NCI-H2107 treated with DMSO at 0.1 percent for 48 hours (cell line): ENCODE measurements around the gene MDP1.
"Not testable (repeated sequence)": the region's sequence is repeated elsewhere in the genome, so short reads cannot be mapped to it uniquely, and the experiment has no call there.

ENCODE experiments used
- DNase-seq: peaks from one replicate; lab custom pipeline; 2025; ENCODE audit not compliant: unreplicated experiment; lab: John Stamatoyannopoulos, UW

The MDP1 gene

DNA sequence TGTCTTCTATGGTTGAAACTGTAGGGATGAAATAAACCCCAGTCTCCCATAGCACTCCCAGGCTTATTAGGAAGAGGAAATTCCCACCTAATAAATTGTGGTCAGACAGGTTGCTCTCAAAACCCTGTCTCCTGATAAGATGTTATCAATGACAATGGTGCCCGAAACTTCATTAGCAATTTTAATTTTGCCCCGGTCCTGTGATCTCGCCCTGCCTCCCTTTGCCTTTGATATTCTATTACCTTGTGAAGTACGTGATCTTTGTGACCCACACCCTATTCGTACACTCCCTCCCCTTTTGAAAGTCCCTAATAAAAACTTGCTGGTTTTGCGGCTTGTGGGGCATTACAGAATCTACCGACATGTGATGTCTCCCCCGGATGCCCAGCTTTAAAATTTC is 13.3 kb downstream of the MDP1 start:
- not testable (repeated sequence) for DNase-seq

DNA sequence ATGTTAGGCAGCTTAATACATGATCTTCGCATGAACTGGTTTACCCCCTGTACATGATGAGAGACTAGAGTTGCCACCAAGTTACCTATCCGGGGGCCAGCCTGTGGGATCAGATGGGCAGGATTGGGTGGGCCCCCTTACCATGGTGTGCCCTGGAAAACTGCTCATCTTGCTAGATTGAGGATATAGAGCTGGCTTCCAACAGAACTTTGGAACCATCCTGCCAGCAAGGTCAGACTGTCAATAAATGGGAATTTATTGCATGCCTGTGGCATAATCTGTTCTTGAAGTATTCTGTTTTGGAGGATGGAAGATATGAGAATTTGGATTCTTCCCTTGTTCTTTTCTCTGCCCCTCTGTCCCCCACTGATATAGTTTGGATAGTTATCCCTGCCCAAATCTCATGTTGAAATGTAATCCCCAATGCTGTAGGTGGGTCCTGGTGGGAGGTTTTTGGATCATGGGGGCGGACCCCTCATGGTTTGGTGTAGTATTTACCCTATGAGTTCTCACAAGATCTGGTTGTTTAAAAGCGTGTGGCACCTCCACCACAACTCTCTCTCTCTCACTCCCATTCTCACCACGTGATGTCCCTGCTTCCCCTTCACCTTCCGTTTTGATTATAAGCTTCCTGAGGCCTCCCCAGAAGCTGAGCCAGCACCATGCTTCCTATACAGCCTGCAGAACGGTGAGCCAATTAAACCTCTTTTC is 16.9 kb downstream of the MDP1 start:
- no peak for DNase-seq

DNA sequence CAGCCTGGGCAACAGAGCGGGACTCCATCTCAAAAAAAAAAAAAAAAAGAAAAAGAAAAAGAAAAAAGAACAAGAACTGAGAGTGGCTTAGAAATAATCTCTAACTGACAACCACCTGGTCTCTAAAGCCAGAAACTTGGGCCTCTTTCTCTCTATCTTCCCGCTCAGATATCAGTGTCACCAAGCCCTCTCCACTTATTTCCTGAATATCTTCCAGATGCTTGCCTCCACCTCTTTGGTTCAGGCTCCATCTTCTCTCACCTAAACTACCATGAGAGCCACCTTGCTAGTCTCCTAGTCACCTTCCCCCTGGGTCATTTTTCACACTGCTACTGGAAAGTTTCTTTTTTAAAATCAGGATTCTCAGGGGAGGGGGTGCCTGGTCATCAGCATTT is 18.8 kb downstream of the MDP1 start:
- DNase-seq, result no peak

DNA sequence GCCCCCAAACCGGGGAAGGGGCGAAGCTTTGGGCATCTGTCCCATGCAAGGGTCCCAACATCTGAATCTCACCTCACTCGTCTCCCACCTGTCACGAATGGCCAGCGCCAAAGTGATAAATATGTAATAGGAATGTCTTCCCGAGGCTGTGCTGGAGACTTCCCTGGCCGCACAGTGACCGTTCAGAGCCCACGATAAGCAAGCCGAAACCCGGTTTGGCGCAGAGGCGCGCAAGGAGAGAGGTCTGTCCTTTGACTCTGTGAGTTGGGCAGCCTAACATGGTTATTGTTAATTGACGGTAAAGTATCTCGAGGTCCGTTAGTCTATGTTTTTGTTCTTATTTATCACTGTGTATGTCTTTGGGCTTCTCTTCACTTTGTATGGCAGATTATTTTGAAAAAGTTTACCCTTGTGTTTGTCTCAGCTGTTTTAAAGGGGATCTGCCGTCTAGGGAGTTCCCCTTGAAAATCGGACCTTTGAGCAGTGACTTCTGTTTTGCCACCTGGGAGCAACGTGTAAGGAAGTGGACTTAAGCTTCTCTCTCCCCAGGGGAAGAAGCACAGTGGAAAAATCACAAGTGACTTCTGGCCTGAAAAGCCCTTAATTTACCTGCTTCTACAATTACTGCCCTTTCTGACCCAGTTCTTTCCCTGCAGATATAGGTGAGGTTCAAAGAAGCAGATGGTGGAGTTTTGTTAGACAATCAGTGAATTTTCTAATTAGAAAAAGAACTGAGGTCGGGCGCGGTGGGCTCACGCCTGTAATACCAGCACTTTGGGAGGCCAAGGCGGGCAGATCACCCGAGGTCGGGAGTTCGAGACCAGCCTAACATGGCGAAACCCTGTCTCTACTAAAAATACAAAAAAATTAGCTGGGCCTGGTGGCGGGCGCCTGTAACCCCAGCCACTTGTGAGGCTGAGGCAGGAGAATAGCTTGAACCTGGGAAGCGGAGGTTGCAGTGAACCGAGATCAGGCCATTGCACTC is 19.5 kb downstream of the MDP1 start:
- peak; percentile 15 for DNase-seq

DNA sequence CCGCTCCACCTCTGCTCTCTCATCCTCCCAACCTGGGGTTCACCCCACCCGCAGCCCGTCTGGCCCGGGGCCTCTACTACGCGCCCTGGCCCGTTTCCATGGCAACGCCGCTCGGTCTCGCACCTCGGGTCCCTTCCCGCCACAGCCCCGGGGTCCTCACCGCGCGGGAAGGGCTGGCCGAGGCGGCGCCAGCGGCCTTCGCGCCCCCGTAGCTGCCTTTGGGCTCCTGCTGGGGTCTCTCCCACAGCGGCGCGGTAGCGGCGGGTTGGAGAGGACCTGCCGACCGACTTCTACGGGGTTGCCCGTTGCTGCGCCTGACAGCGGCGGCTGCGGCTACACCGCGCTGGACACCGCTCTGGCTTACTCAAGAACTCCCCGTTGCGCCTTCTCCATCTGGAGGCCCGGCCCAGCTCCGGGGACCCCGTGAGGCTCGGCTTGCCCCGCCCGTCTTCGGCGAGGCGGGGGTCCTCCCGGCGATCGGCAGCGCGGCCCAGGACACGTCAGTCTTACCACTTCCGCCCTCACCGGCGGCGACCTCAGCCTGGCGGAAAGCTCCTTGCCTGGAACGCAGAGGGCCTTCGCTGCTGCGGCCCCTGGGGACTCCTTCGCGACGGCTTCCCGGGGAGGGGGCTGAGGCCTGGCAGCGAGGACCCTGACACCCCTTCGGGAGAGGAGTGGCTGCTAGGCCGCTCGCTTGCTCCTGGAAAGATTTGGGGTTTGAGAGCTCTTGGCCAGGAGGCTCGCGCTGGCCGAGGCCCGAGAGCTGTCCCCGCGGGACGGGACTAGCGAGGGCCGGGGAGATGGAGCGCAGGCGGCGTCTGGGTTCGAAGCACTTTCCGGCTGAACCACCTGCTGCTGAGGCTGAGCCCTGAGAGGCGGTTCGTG is 20.4 kb downstream of the MDP1 start, which contains the start of gene TM9SF1:
TSS of gene TM9SF1 (minus strand) at position 256 of the 885 bp plus-strand sequence. CDS start 422 bp downstream, outside the sequence.
- DNase-seq, result peak; percentile 59

DNA sequence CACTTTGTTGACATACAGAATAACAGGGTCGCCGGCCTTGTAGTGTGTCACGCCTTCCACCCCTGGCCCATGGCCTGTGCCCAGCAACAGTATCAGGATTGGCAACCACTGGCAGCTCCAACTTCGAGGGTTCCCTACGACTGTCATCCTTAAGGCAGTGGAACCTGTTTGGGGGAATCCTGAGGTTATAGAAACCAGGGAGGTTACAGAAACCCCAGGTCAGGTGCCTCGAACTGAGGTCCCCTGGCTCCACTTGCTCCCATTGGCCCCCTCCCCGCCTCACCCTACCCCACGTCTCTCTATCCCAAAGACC is 21.0 kb downstream of the MDP1 start:
- no peak for DNase-seq

DNA sequence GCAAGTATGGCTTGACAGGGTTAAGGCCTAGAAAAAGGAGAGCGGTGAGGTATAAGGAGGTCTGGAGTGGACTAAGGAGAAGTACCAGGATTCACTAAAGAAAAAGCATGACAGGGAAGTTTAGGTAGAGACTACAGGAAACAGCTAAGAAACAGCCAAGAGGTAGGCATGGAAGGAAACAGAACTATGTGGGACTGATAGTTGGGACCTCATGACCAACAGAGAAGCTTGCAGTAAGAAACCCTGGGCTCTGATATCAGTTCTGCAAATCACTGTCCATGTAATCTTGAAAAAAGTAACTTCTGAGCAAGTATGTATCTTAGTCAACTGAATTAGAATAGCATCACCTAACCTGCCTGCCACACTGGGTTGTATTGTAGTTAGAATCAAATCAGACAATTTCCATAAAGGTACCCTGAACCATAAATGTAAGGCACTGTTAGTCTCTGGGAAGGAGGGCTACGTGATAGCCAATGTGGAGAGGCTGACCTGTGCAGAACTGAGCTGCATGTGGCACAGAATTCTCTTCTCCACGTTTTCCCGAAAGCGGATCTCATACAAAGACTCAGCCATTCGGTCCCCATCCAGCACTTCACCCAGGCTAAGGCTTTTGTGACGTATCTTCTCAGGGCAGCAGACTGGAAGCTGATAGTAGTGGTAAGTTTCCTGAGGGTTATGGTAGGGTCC is 21.5 kb downstream of the MDP1 start:
- DNase-seq, result no peak

DNA sequence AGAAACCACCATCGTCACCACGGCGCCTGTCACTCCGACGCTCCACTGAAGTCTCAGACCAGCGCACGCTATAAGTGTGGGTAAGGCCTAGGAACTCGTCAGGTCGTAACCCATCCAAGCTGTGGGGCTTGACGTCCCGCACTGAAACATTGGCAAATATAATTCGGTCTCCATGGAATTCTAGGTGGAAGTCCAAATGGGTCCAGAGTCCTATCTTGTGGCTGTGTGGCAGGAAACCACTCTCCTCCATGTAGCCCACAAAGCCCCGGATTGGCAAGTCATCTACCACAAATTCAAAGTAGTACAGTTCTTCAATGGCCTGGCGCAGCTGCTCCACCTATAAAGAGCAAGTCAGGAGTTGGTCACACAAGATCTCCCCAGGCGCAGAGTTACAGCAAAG is 22.9 kb downstream of the MDP1 start:
- no peak for DNase-seq

DNA sequence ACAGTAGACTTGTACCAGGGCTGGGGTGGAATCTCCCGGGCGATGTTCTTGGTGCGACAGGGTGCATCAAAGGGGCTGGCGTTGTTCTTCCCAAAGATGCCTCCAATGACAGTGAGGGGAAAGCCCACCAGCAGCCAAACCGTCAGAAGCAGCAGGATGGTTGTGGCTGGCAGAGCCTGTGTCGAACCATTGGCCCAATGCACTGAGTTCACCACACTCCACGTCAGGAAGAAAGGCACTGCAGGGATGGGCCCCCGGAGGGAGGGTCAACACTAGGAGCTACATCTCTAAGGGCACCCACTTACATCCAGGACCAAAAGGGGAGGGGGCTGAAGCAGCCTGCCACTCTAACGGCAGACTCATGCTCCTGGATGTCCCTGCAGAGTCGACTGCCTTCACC is 25.4 kb downstream of the MDP1 start:
- no peak for DNase-seq

DNA sequence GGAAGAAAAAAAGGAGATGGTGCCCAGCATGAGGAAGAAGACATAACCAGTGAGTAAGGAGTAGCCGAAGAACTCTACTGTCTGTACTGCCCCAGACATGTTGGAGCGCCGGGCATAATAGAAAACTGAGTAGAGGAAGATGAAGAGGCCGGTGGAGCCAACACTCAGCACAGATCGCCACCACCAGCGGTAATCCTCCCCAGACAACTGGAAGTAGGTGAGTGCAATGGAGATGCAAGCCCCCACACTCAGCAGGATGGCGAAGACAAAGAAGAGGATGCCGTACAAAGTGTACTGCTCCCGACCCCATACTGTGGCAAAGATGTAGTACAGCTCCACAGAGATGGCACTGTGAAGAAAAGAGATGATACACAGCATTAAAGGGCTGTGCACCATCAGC is 26.4 kb downstream of the MDP1 start:
- DNase-seq, result no peak

DNA sequence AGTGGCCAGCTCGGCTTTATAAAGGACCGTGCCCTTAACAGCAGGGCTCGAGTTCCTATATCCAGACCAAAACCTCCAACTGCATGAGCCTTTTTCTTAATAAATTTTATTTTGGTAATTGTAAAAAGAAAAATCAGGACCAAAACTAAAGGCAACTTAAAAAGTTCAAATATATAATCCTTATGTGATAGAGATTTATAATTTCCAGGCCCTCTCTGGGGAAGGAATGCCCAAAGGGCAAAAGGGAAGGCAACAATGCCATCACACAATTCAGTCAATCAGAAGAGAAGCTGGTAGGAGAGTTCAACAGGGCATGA is 26.8 kb downstream of the MDP1 start:
- DNase-seq, result no peak

DNA sequence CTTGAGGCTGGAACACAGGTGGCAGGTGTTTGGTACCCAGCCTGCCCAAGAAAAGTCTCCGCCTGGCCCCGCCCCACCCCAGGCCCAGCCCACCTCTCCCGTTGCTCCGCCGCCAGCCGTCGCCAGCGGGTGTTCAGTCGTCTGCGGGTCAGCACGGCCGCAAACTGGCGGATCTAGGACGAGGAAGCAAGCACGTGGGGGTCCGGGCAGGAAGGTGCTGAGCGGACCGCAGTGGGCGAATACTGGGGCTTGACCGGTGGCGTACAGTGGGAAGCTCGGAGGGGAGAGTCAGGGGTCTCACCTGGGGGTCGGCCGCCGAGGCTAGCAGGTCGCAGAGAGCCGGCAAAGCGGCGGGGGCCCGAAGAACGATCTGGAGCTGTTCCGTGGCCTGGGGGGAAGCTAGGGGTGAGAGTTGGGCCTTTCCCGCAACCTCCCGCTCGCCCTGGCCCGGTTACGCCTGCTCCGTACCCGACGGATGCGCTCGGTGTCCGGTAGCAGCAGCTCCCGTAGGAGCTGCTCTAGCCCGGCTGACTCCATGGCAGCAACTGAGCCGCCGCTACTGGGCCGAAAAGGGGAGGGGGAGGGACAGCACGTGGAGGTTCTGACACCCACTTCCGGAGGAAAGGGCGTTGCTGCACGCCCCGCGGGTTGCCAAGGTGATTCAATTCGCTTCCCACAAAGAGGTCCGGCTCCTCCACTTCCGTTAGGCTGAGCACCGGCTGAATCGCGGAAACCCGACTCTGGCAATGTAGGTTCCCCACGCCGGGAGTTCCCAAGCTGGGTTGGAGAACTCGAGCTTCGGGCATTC is 27.4 kb downstream of the MDP1 start, which contains the start of gene IPO4:
TSS of gene IPO4 (minus strand) at position 566 of the 808 bp plus-strand sequence. CDS start at position 537, 29 bp downstream.
- peak; percentile 98 for DNase-seq

DNA sequence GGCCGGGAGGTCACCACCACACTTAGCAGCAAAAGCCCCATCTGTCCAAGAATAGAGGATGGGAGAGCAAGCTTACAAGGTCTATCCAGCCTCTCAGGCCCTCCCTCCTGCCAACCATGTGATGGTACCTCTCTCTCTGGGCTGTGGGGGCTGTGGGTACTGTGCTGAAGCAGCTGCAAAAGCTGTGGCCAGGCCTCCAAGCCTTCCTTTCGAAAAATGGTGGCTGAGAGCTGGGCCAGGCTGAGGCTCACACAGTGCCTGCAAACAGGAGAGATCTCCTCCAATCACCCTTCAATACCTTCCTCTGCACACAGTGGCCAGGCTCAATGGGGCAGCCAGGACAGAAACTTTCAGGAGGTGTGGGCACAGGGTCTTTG is 28.3 kb downstream of the MDP1 start:
- DNase-seq, result no peak

DNA sequence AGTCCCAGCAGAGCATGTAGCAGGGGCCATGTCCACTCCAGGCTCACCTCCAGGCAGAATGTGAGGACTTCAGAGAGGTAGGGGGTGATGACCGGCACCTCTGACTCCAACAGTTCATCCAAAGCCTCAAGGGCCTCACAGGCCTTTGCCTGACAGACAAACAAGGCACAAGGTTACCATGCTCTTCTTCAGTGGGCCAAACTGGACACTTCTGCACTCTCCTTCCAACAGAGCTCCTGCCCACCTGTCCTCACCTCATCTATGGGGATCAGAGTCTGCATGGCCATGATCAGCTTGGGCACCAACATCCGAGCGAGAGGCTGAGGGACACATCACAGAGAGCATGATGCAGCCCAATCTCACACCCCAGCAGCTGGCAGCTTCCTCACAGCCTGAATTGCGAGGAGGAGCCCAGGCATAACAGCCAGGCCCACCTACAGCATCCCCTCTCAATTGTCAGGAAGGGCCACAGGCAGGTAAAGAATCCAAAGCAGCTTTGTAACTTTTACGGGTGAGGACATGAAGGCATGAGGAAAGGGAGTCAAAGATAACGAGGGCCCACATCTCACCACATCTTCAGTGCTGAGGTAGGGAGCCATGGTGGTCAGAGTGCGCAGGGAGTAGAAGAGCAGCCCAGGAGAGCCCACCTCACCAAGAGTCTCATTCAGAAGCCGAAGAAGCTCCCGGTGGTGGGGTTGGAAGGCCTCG is 28.9 kb downstream of the MDP1 start:
- DNase-seq, result no peak

DNA sequence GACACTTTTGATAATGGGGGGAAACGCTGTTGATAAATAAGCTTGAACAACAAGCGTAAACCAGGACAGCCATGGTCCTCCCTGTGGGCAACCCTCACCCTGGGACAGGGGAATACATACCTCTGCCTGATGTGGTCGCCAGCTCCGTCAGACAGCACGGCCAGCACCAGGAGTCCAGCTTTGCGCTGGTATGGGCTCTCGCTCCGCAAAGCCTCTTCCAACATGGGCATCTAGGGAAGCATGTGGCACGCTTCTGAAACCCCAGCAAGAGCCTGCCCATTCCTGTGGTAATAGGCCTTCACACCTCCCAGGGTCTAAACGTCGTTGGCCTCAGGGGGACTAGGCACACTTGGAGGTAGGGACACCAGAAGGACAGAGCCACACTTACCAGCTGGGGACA is 30.1 kb downstream of the MDP1 start:
- no peak for DNase-seq

DNA sequence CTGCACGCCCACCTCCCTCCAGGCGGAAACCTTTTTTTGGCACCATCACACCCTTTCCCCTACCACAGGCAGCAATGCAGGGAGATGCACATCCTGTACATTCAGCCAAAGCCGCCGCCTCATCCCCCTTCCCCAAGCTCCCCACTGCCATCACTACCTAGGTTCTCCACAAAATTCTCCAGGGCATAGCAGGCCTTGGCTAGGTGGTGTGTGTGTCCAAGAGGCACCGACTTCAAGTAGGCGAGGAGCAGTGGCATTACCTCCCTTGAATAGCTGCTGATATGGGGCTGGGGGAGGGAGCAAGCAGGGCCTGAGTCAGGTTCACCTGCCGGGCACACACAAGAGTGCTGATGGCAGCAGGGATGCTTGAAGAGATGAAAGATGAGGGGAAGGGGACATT is 30.8 kb downstream of the MDP1 start:
- no peak for DNase-seq

DNA sequence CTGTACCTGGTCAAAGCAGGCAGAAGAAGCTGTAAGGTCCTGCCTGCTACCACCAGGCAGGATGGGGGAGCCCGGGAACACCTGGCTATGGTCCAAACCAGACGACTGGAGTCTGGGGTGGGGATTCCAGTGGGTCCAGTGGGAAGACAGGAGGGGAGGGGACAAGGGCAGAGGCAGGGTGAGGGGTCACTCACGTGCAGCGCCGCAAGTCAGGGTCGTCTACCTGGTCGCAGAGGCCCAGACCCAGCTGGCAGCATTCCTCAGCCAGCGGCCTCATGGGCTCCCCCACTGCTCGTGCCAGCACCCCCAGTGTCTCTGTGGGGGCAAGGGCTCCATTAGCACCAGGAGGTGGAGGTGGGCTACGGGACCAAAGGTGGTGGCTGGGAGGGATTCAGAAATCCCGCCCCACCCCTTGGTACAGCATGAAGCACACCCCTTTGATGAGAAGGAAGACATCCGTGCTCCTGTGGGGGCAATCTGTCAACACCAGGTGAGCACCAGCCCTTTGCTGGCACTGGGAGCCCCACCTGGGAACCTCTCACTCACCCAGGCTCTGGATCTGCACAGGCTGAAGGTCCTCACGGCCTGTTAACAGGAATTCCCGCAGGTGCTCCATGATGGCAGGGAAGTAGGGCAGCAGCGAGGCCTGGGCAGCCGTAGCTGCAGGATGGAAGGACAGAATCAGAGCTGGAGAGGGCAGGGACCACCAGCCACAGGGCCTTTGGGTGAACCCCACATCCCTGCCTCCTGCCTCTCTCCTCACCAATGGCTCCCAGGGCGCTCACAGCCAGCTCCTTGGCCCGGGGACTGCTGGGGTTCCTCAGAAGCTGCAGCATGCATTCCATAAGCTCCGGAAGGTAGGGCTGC is 31.5 kb downstream of the MDP1 start:
- no peak for DNase-seq

DNA sequence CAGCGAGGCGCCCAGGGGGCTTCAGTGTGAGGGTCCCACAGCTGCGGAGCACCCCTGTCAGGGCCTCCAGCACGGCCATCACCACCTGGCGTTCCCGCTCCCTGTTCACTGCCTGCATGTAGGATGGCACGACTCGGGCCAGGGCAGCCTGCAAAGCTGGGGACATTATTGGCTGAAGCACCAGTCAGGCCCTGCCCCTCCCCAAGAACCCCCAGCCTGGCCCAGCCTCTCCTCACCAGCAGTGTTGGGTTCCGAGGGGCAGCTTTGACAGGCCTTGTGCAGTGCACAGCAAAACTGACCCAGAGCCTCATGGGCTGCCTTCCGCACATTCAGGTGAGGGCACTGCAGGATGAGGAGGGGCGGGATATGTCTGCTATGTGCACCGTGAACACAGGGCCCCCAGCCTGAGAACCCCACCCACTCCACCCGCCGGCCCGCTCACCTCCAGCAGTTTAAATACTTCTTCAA is 32.8 kb downstream of the MDP1 start:
- no peak for DNase-seq
